DOHH2 (cell line): ENCODE data around the gene UCHL3.
A peak's percentile ranks its signal among the peaks of the same experiment; 100 is the strongest.
"Not testable (repeated sequence)": the region's sequence is repeated elsewhere in the genome, so short reads cannot be mapped to it uniquely, and the experiment has no call there.

Source experiments
- H3F3A ChIP-seq: fragments of 200-600 bp; sonication (generic), shearing (Covaris generic); 2 replicates; pipeline ENCODE4 v1.6.0; 2016; ENCODE audit warnings: antibody characterized with exemption, mild to moderate bottlenecking; ENCODE audit not compliant: control insufficient read depth, insufficient read depth
- H3K27ac ChIP-seq: fragments of 200-600 bp; sonication (generic); 2 replicates; pipeline ENCODE4 v1.5.1; 2014; ENCODE audit warnings: low read depth, mild to moderate bottlenecking, low read length, moderate library complexity
- H3K27me3 ChIP-seq: fragments of 200-600 bp; sonication (generic); 2 replicates; pipeline ENCODE4 v1.6.1; 2014; ENCODE audit warnings: mild to moderate bottlenecking, low read length, mixed read lengths; ENCODE audit not compliant: control insufficient read depth
- H3K36me3 ChIP-seq: fragments of 200-600 bp; sonication (generic); 2 replicates; pipeline ENCODE4 v1.6.1; 2014; ENCODE audit warnings: mild to moderate bottlenecking, low read length, moderate library complexity, mixed read lengths; ENCODE audit not compliant: control insufficient read depth
- H3K4me1 ChIP-seq: fragments of 200-600 bp; sonication (generic); 2 replicates; pipeline ENCODE4 v1.6.1; 2014; ENCODE audit warnings: mild to moderate bottlenecking, low read length, mixed read lengths; ENCODE audit not compliant: control insufficient read depth
- H3K4me2 ChIP-seq: fragments of 200-600 bp; sonication (generic); 2 replicates; pipeline ENCODE4 v1.6.0; 2014; ENCODE audit warnings: mild to moderate bottlenecking, low read length, moderate library complexity
- H3K4me3 ChIP-seq: fragments of 200-600 bp; sonication (generic); 2 replicates; pipeline ENCODE4 v1.5.1; 2014; ENCODE audit warnings: mild to moderate bottlenecking, low read length, mixed read lengths
- H3K79me2 ChIP-seq: fragments of 200-600 bp; sonication (generic); 2 replicates; pipeline ENCODE4 v1.6.1; 2014; ENCODE audit warnings: mild to moderate bottlenecking, low read length, mixed read lengths; ENCODE audit not compliant: control insufficient read depth
- H3K9me2 ChIP-seq: fragments of 200-600 bp; sonication (generic); replicated peaks from 2 replicates; pipeline ENCODE4 v1.6.1; 2014; ENCODE audit warnings: mild to moderate bottlenecking, low read length, mixed read lengths; ENCODE audit not compliant: control insufficient read depth
- H3K9me3 ChIP-seq: fragments of 200-600 bp; sonication (generic); 2 replicates; pipeline ENCODE4 v1.6.1; 2014; ENCODE audit warnings: antibody characterized with exemption, low read length, mixed read lengths; ENCODE audit not compliant: control insufficient read depth, insufficient read depth
- H4K20me1 ChIP-seq: fragments of 200-600 bp; sonication (generic); 2 replicates; pipeline ENCODE4 v1.6.0; 2014; ENCODE audit warnings: low read depth, mild to moderate bottlenecking, antibody characterized with exemption, low read length, moderate library complexity; ENCODE audit not compliant: control insufficient read depth, insufficient read depth
- CTCF ChIP-seq: fragments of 200-600 bp; sonication (generic); IDR thresholded peaks from one replicate; pipeline ENCODE4 v1.5.1; 2014; ENCODE audit warnings: antibody characterized with exemption, mild to moderate bottlenecking, low read depth, low read length; ENCODE audit not compliant: poor library complexity, severe bottlenecking
- EZH2phosphoT487 ChIP-seq: fragments of 200-600 bp; sonication (generic); IDR thresholded peaks from 2 replicates; pipeline ENCODE4 v1.6.1; 2017; ENCODE audit warnings: borderline replicate concordance, mild to moderate bottlenecking, antibody characterized with exemption, low read length, moderate library complexity, mixed read lengths

The UCHL3 gene

DNA sequence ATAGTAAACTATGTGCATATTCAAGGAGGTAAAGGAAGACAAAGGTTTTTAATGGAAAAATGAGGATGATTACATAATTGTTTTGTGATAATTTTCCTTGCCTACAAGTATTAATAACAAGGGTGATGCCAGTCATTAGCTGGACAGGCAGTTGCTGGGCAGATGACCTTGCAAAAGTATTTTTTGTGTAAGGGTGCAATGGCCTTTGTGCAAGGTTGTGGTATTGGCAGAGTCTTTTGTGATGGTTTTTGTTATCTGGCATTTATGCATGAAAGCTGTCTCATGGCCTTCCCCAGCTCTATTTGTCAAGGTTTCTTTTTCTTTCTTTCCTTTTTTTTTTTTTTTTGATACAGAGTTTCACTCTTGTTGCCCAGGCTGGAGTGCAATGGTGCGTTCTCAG is 7.6 kb upstream of the UCHL3 start:
- Histone ChIP-seq H3K4me1 (peaks cover 8% of the 10 kb centered on the region), H3F3A (no peaks in the 10 kb centered on the region), H3K27ac (no peak overlapping the region), H3K36me3 (no peaks in the 10 kb centered on the region), H3K79me2 (peaks cover 7% of the 10 kb centered on the region), H3K27me3 (no peaks in the 10 kb centered on the region), H3K9me3 (no peaks in the 10 kb centered on the region), H4K20me1 (no peaks in the 10 kb centered on the region), H3K4me3 (no peak overlapping the region), H3K4me2 (no peak overlapping the region), H3K9me2 (no peaks in the 10 kb centered on the region)
- no peak for TF ChIP-seq EZH2phosphoT487
- no peak for TF ChIP-seq CTCF

- Histone ChIP-seq H3K27ac (no peak overlapping the region), H3K4me2 (no peak overlapping the region)
Observed at GRCh38 chr13:75544681-75545330, 4.8 kb upstream of the UCHL3 start.

DNA sequence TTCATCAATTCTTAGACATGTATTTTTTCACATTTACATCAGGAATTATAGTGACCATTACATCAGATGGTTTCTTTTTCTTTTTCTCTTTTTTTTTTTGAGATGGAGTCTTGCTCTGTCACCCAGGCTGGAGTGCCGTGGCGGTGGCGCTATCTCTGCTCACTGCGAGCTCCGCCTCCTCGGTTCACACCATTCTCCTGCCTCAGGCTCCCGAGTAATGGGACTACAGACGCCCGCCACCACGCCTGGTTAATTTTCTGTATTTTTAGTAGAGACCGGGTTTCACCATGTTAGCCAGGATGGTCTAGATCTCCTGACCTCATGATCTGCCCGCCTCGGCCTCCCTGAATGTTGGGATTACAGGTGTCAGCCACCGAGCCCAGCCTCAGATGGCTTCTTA is 4.2 kb upstream of the UCHL3 start:
- H3K4me3 ChIP-seq, H3K9me2 ChIP-seq, H3K4me2 ChIP-seq, H3K36me3 ChIP-seq, H3K27me3 ChIP-seq, H3K27ac ChIP-seq, H3K9me3 ChIP-seq, H4K20me1 ChIP-seq, H3F3A ChIP-seq: not testable (repeated sequence)
- Histone ChIP-seq H3K79me2 (peaks cover 13% of the 10 kb centered on the region), H3K4me1 (peaks cover 15% of the 10 kb centered on the region)

More at GRCh38 chr13:75544681-75545330, 4.8 kb upstream of the UCHL3 start:
- no peaks in the 10 kb centered on the region for H4K20me1 ChIP-seq
- TF ChIP-seq CTCF (no peak), EZH2phosphoT487 (no peak)
- no peaks in the 10 kb centered on the region for H3K9me3 ChIP-seq
- no peaks in the 10 kb centered on the region for H3K27me3 ChIP-seq
- H3F3A ChIP-seq = no peaks in the 10 kb centered on the region
- H3K9me2 ChIP-seq = no peaks in the 10 kb centered on the region
- no peaks in the 10 kb centered on the region for H3K36me3 ChIP-seq
- H3K79me2 ChIP-seq = peaks cover 7% of the 10 kb centered on the region
- H3K4me3 ChIP-seq = no peak overlapping the region
- peaks cover 14% of the 10 kb centered on the region for H3K4me1 ChIP-seq

DNA sequence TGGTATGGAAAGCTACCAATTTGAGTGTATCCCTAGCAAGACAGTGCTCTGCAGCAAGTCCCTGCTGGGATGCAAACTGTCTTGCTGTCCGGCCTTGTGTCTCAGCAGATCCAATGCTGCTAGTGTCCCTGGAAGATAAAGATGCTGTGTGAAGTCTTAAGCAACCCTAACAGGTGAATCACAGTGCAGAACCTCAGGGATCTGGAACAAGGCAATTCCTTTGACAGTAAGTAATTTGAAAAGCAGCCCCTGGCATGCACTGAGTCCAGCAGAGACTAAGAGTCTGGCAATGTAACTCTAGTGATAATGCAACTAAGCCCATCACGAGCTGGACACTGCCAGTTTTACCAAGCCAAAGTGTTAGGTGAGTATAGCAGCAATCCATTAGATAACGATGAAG is 1.7 kb upstream of the UCHL3 start:
- Histone ChIP-seq H3K4me3 (peak overlapping the region; percentile 95), H3K27me3 (no peaks in the 10 kb centered on the region), H3K79me2 (peaks cover 38% of the 10 kb centered on the region), H3K4me1 (peaks cover 37% of the 10 kb centered on the region), H4K20me1 (0 out of 2 replicates have a peak, but pooled peaks cover 5% of the 10 kb centered on the region), H3K9me2 (no peaks in the 10 kb centered on the region), H3K9me3 (no peaks in the 10 kb centered on the region), H3K4me2 (peak overlapping the region; percentile 84), H3F3A (no peaks in the 10 kb centered on the region), H3K36me3 (peaks cover 17% of the 10 kb centered on the region), H3K27ac (no peak overlapping the region)
- TF ChIP-seq EZH2phosphoT487 (no peak), CTCF (no peak)
